Activated CD4-positive, CD25-positive, alpha-beta regulatory T cell treated with anti-CD3 and anti-CD28 coated beads, Interleukin-2, amount 50 U/mL, for 72 hours (primary cell): ENCODE data around the gene PTPRN.

Source experiments
- DNase-seq: peaks from one replicate; pipeline ENCODE4 v3.0.0; 2021

Gene PTPRN

GRCh38 chr2:219286436-219287115, 22.6 kb downstream of the PTPRN start:
- DNase-seq = no peak

- DNase-seq = no peak
These were observed 23.2 kb downstream of the PTPRN start for GRCh38 chr2:219285894-219286425.

- no peak for DNase-seq
These were observed 23.8 kb downstream of the PTPRN start for GRCh38 chr2:219285373-219285735.

- DNase-seq = no peak
These were observed 24.5 kb downstream of the PTPRN start for GRCh38 chr2:219284501-219285372.

- DNase-seq = no peak
These were observed 26.1 kb downstream of the PTPRN start for GRCh38 chr2:219282943-219283581.

GRCh38 chr2:219282375-219282774, 26.8 kb downstream of the PTPRN start:
- no peak for DNase-seq

- no peak for DNase-seq
These were observed 27.6 kb downstream of the PTPRN start for GRCh38 chr2:219281588-219281987.

- no peak for DNase-seq
These were observed 28.6 kb downstream of the PTPRN start for GRCh38 chr2:219280651-219281050.

GRCh38 chr2:219279916-219280516, 29.2 kb downstream of the PTPRN start:
- no peak for DNase-seq

- DNase-seq = peak; percentile 98
These were observed 29.9 kb downstream of the PTPRN start, which contains the start of gene DNAJB2 for GRCh38 chr2:219279151-219279915. Gene DNAJB2 (plus strand): TSS chr2:219279366. CDS start chr2:219279834, 468 bp downstream.

- DNase-seq = no peak
These were observed 30.5 kb downstream of the PTPRN start for GRCh38 chr2:219278655-219279150.

- peak; percentile 81 for DNase-seq
These were observed 31.2 kb downstream of the PTPRN start for GRCh38 chr2:219277703-219278654.

GRCh38 chr2:219274361-219274921, 34.8 kb downstream of the PTPRN start:
- DNase-seq = no peak

GRCh38 chr2:219273937-219274336, 35.3 kb downstream of the PTPRN start:
- no peak for DNase-seq

- no peak for DNase-seq
These were observed 36.2 kb downstream of the PTPRN start for GRCh38 chr2:219272995-219273394.

GRCh38 chr2:219272356-219272755, 36.8 kb downstream of the PTPRN start:
- no peak for DNase-seq

GRCh38 chr2:219271021-219271420, 38.2 kb downstream of the PTPRN start:
- DNase-seq = no peak

GRCh38 chr2:219270055-219270372, 39.2 kb downstream of the PTPRN start:
- no peak for DNase-seq

GRCh38 chr2:219269362-219270054, 39.7 kb downstream of the PTPRN start:
- no peak for DNase-seq

- no peak for DNase-seq
These were observed 40.9 kb downstream of the PTPRN start for GRCh38 chr2:219268294-219268693.
